ENCODE data around the gene SUSD4. TPM values are rescaled to one million over a fixed set of nuclear protein-coding genes. Genes with fewer than 3 reads are reported as not detected.

SUSD4 gene
- total RNA-seq, 1 experiment from 2014 or later, result 31.4 TPM

DNA sequence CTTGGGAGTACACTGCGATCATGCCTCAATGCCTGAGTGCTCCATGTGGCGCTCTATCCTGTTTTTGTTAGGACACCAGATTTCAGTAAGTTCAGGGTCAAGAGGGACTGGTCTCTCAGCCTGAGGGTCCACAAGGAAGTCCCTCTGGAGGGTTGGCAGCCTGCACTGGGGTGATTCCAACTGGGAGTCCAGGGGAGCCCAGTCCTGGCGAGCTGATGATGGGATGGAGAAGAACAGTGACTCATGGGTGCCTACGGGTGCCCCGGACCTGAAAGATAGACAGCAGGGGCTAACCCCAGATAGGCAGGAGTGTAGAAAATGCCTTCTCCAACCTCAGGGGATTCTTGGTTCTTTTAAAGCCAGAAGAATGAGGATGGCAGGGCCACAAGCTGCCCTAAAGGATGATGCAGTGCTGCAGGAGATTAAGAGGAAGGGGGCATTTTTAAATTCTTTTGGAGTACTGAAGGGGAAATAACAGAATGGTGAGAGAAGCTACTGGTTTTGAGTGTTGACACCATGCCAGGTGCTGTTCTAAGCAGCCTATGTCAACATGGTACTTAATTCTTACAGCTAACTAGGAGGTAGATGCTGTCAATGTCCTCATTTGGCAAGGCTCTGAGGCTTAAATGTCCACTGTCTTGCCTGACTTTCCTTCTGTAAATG, 152.5 kb downstream of the SUSD4 start:
- DNase-seq, result no peak
- intact Hi-C loops (cut with micrococcal nuclease; ENCODE audit: unreplicated experiment), result no loop called here
- peak overlapping the region; percentile 2 for H3K4me3 Mint-ChIP-seq (ENCODE audit: unreplicated experiment)
- no peaks in the 10 kb centered on the region for H3K27me3 Mint-ChIP-seq (ENCODE audit: insufficient read depth, unreplicated experiment)
- no peaks in the 10 kb centered on the region for H3K27me3 ChIP-seq (replicated peaks; ENCODE audit: control insufficient read depth, insufficient read depth, low read length)
- H3K4me1 ChIP-seq, result peaks cover 42% of the 10 kb centered on the region
- CTCF ChIA-PET, result interaction anchor here (0.9 kb wide), 1 partner anchor 36 kb away, joined by 3 read pairs; no protein-coding TSS in a partner anchor
- peak overlapping the region; percentile 84 for H3K27ac Mint-ChIP-seq (ENCODE audit: unreplicated experiment)
- TF ChIP-seq, protein P1, sequence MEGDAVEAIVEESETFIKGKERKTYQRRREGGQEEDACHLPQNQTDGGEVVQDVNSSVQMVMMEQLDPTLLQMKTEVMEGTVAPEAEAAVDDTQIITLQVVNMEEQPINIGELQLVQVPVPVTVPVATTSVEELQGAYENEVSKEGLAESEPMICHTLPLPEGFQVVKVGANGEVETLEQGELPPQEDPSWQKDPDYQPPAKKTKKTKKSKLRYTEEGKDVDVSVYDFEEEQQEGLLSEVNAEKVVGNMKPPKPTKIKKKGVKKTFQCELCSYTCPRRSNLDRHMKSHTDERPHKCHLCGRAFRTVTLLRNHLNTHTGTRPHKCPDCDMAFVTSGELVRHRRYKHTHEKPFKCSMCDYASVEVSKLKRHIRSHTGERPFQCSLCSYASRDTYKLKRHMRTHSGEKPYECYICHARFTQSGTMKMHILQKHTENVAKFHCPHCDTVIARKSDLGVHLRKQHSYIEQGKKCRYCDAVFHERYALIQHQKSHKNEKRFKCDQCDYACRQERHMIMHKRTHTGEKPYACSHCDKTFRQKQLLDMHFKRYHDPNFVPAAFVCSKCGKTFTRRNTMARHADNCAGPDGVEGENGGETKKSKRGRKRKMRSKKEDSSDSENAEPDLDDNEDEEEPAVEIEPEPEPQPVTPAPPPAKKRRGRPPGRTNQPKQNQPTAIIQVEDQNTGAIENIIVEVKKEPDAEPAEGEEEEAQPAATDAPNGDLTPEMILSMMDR (IDR thresholded peaks at IDR 0.05; ENCODE audit: insufficient read depth in 1 of 2, low read depth in 1 of 2, low read length in 1 of 2, severe bottlenecking in 1 of 2, unreplicated experiment in 1 of 2), result no peak
- POLR2A ChIA-PET, result no interaction called here
- H3K4me1 Mint-ChIP-seq (ENCODE audit: low read depth, unreplicated experiment), result peaks cover 48% of the 10 kb centered on the region
- H3K9me3 Mint-ChIP-seq (ENCODE audit: unreplicated experiment), result no peaks in the 10 kb centered on the region
- no peaks in the 10 kb centered on the region for H3K9me3 ChIP-seq
- no peaks in the 10 kb centered on the region for H3K36me3 Mint-ChIP-seq (ENCODE audit: insufficient read depth, unreplicated experiment)
- no peaks in the 10 kb centered on the region for H3K36me3 ChIP-seq (ENCODE audit: control insufficient read depth, insufficient read depth, low read length)
- H3K4me3 ChIP-seq (ENCODE audit: low read depth, low read length), result no peak overlapping the region
- no TSS peak for BruUV-seq (replicated peaks)

DNA sequence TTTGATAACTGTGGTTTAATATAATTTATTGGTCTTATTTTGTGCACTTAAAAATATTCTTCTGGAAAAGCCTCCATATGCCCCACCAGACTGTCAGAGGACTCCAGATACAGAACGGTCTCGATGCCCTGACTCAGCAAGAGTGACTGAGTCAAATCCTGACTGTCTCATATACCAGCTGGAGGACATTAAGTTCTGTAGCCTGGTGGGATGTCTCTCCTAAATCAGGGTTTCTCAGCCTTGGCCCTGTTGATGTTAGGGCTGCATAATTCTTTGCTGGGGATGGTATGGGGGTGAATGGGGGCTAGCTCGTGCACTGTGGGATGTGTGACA, 153.2 kb downstream of the SUSD4 start:
- Mint-ChIP-seq H3K27ac (ENCODE audit: unreplicated experiment) (peak overlapping the region; percentile 84), H3K36me3 (ENCODE audit: insufficient read depth, unreplicated experiment) (peaks cover under 1% of the 10 kb centered on the region), H3K9me3 (ENCODE audit: unreplicated experiment) (no peaks in the 10 kb centered on the region), H3K4me3 (ENCODE audit: unreplicated experiment) (no peak overlapping the region), H3K4me1 (ENCODE audit: low read depth, unreplicated experiment) (peaks cover 48% of the 10 kb centered on the region), H3K27me3 (ENCODE audit: insufficient read depth, unreplicated experiment) (no peaks in the 10 kb centered on the region)
- Histone ChIP-seq H3K4me1 (peaks cover 42% of the 10 kb centered on the region), H3K9me3 (no peaks in the 10 kb centered on the region), H3K4me3 (ENCODE audit: low read depth, low read length) (no peak overlapping the region), H3K27me3 (replicated peaks; ENCODE audit: control insufficient read depth, insufficient read depth, low read length) (no peaks in the 10 kb centered on the region), H3K36me3 (ENCODE audit: control insufficient read depth, insufficient read depth, low read length) (no peaks in the 10 kb centered on the region)
- BruUV-seq (replicated peaks), result no TSS peak
- intact Hi-C loops (cut with micrococcal nuclease; ENCODE audit: unreplicated experiment), result no loop called here
- TF ChIP-seq, protein P1 (IDR thresholded peaks at IDR 0.05; ENCODE audit: insufficient read depth in 1 of 2, low read depth in 1 of 2, low read length in 1 of 2, severe bottlenecking in 1 of 2, unreplicated experiment in 1 of 2), result no peak
- no peak for DNase-seq
- ChIA-PET POLR2A (no interaction called here), CTCF (no interaction called here)

DNA sequence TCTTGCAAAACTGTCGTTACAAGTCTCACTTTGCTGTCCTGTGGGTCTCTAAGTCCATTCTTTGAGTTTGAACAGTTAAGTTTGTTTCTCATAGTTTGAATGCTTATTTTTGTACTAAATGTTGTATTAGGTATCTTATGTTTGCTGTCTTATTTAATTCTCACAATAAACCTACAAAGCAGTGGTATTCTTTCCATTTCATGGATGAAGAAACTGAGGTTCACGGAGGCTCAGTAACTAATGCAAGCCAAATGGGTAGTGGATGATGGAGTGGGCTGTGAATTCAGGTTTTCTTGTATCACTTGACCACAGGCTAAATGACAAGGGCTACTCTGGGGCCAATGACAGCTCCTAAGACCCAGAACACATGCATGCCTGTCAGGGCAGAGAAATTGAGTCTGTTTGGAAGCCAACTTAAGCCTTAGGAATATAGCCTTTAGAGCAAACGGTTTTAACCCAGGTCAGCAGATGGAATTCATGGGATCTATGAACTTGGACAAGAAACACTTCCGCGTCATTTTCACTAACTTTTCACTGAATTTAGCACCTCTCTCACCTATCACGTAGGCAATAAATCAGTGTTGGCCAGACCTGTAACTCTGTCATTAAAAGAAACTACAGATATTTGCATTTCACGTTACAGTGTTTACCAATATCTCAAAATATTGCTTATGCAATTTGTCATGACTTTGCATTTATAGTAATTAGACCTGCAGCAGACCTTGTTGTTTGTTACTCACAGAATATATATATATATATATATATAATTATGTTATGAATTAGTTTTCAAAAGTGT, 153.8 kb downstream of the SUSD4 start:
- H3K27me3 Mint-ChIP-seq (ENCODE audit: insufficient read depth, unreplicated experiment), result no peaks in the 10 kb centered on the region
- no peak overlapping the region for H3K4me3 ChIP-seq (ENCODE audit: low read depth, low read length)
- H3K36me3 Mint-ChIP-seq (ENCODE audit: insufficient read depth, unreplicated experiment), result peaks cover 5% of the 10 kb centered on the region
- peak overlapping the region; percentile 51 for H3K27ac Mint-ChIP-seq (ENCODE audit: unreplicated experiment)
- intact Hi-C loops (cut with micrococcal nuclease; ENCODE audit: unreplicated experiment), result loop anchor here (1.0 kb wide), 1 partner anchor 14 kb away; no protein-coding TSS in a partner anchor
- no peak overlapping the region for H3K4me3 Mint-ChIP-seq (ENCODE audit: unreplicated experiment)
- H3K9me3 ChIP-seq, result no peaks in the 10 kb centered on the region
- H3K4me1 Mint-ChIP-seq (ENCODE audit: low read depth, unreplicated experiment), result peaks cover 48% of the 10 kb centered on the region
- POLR2A ChIA-PET, result no interaction called here
- no peaks in the 10 kb centered on the region for H3K27me3 ChIP-seq (replicated peaks; ENCODE audit: control insufficient read depth, insufficient read depth, low read length)
- H3K4me1 ChIP-seq, result peaks cover 42% of the 10 kb centered on the region
- no peaks in the 10 kb centered on the region for H3K9me3 Mint-ChIP-seq (ENCODE audit: unreplicated experiment)
- H3K36me3 ChIP-seq (ENCODE audit: control insufficient read depth, insufficient read depth, low read length), result no peaks in the 10 kb centered on the region
- CTCF ChIA-PET, result interaction anchor here (0.6 to 1.5 kb wide), 6 partner anchors 14 to 782 kb away, joined by 3 to 5 read pairs (median 3); no protein-coding TSS in a partner anchor
- no TSS peak for BruUV-seq (replicated peaks)
- TF ChIP-seq, protein P1 (IDR thresholded peaks at IDR 0.05; ENCODE audit: insufficient read depth in 1 of 2, low read depth in 1 of 2, low read length in 1 of 2, severe bottlenecking in 1 of 2, unreplicated experiment in 1 of 2), result no peak
- DNase-seq, result no peak

All from Caco-2 (cell line).